Parathyroid adenoma (tissue), 2 donors: ENCODE measurements around the gene ST7.

Experiments used
- H2AFZ ChIP-seq: fragments of 300-600 bp; sonication (generic); one replicate; pipeline ENCODE4 v1.7.0; 2017; ENCODE audit warnings: antibody characterized with exemption, mild to moderate bottlenecking
- H3K27ac ChIP-seq: fragments of 300-600 bp; sonication (generic); one replicate; pipeline ENCODE4 v1.7.0; 2017
- H3K27me3 ChIP-seq: fragments of 300-600 bp; sonication (generic); one replicate; pipeline ENCODE4 v1.7.0; 2017; ENCODE audit warnings: low read length; ENCODE audit not compliant: control insufficient read depth, insufficient read depth
- H3K36me3 ChIP-seq: fragments of 300-600 bp; sonication (generic); one replicate; pipeline ENCODE4 v1.7.0; 2017; ENCODE audit warnings: low read length; ENCODE audit not compliant: control insufficient read depth, insufficient read depth
- H3K4me1 ChIP-seq: fragments of 300-600 bp; sonication (generic); one replicate; pipeline ENCODE4 v1.7.0; 2017; ENCODE audit warnings: control low read depth
- H3K4me2 ChIP-seq: fragments of 300-600 bp; sonication (generic); one replicate; pipeline ENCODE4 v1.7.0; 2017; ENCODE audit warnings: low read length
- H3K4me3 ChIP-seq: fragments of 300-600 bp; sonication (generic); one replicate; pipeline ENCODE4 v1.7.0; 2017; ENCODE audit warnings: low read depth, low read length
- H3K79me2 ChIP-seq: fragments of 300-600 bp; sonication (generic); one replicate; pipeline ENCODE4 v1.7.0; 2017; ENCODE audit warnings: control low read depth
- H3K9ac ChIP-seq: fragments of 300-600 bp; sonication (generic); one replicate; pipeline ENCODE4 v1.7.0; 2017; ENCODE audit warnings: mild to moderate bottlenecking
- H3K9me3 ChIP-seq: fragments of 300-600 bp; sonication (generic); one replicate; pipeline ENCODE4 v1.7.0; 2017; ENCODE audit warnings: low read length; ENCODE audit not compliant: control insufficient read depth
- TF ChIP-seq, protein P1 (sequence below): fragments of 300-600 bp; sonication (generic); IDR thresholded peaks from one replicate; pipeline ENCODE4 v1.7.0; 2017; ENCODE audit warnings: antibody characterized with exemption, mild to moderate bottlenecking
- donor health status: primary hyperparathyroidism.

ST7 gene

DNA sequence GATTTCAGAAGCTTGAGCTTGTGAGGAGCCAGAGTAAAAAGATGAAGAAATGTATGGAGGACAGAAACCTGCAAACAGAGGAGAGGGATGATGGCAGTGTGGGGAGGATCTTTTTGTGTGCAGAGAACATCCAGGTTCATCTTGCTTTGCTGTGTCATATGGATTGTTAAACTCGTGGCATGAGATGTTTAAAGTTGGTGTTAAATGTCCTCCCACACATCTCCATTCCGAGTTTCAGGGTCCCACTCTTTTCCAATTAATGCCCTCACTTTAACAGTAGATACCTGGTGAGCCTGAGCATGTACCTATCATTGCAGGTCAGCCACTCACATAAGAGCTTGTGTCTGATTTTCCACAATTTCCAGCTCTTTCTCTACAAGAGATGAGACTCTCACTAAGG lies 147.7 kb downstream of the ST7 start:
- Histone ChIP-seq H3K9ac (no peak overlapping the region), H3K79me2 (no peaks in the 10 kb centered on the region), H3K4me3 (no peak overlapping the region), H3K4me2 (no peak overlapping the region), H2AFZ (no peak overlapping the region), H3K27me3 (no peaks in the 10 kb centered on the region), H3K4me1 (no peaks in the 10 kb centered on the region), H3K27ac (no peak overlapping the region), H3K9me3 (no peaks in the 10 kb centered on the region), H3K36me3 (no peaks in the 10 kb centered on the region)
- TF ChIP-seq, protein P1, sequence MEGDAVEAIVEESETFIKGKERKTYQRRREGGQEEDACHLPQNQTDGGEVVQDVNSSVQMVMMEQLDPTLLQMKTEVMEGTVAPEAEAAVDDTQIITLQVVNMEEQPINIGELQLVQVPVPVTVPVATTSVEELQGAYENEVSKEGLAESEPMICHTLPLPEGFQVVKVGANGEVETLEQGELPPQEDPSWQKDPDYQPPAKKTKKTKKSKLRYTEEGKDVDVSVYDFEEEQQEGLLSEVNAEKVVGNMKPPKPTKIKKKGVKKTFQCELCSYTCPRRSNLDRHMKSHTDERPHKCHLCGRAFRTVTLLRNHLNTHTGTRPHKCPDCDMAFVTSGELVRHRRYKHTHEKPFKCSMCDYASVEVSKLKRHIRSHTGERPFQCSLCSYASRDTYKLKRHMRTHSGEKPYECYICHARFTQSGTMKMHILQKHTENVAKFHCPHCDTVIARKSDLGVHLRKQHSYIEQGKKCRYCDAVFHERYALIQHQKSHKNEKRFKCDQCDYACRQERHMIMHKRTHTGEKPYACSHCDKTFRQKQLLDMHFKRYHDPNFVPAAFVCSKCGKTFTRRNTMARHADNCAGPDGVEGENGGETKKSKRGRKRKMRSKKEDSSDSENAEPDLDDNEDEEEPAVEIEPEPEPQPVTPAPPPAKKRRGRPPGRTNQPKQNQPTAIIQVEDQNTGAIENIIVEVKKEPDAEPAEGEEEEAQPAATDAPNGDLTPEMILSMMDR = no peak

DNA sequence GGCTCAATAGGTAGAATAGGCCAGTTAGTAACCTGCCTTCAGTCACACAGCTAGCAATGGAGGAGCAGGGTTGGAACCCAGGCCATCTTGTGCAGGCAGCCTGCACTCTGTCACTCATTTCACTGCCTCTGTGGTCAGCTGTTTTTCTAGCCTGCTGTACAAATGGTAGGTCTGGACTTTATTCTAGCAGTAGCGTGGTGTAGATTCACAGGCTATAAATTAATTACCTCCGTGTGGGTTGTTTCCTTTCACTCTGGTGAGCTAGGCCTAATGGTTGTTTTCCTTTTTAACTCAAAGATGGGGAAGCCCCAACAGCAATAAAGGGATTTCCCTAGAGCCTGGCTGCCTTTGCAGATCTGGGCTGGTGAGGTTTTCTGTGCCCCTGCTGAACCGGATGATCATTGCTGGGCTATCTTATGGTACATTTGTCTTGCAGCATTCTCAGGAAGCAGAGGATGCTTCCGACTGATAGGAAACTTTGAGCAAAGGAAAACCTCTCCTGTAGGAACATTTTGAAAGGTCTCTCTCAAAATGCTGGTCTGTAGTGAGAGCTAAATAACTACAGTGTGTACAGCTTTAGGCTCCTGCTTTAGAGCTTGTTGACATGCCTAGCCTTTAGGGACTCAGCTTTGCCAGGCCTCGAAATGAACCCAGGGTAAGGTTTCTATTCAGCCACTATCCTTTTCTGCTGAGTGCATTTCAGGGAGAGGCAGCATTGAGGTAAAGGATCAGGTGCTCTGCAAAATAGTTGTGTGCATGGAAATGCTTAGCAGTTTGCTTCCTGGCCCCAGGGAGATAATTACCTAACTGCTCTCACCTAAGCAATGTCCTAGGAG lies 157.4 kb downstream of the ST7 start:
- no peak overlapping the region for H3K27ac ChIP-seq
- no peak overlapping the region for H3K4me3 ChIP-seq
- H3K4me2 ChIP-seq = no peak overlapping the region
- no peaks in the 10 kb centered on the region for H3K4me1 ChIP-seq
- H3K9ac ChIP-seq = no peak overlapping the region
- TF ChIP-seq, protein P1 = no peak
- H3K79me2 ChIP-seq = no peaks in the 10 kb centered on the region
- no peaks in the 10 kb centered on the region for H3K36me3 ChIP-seq
- H3K9me3 ChIP-seq = no peaks in the 10 kb centered on the region
- H2AFZ ChIP-seq = no peak overlapping the region
- no peaks in the 10 kb centered on the region for H3K27me3 ChIP-seq

DNA sequence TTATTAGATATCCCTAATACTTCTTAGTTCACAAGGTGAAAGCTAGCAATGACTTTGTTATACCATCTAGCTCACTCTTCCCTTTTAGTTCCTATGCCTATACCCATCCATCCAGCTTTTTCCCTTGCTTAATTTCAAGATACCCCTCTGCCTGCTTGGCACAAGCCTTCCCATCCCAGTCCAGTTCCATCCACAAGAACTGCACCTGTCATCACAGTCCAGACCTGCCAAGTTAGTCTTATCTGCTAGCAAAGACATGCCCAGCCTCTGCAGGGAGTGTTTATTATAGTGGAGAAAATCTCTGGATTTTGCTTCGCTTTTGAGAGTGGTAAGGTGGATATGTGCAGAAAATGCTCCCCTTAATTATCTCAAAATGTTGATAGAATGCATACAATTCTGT lies 158.2 kb downstream of the ST7 start:
- Histone ChIP-seq H3K27me3 (no peaks in the 10 kb centered on the region), H3K4me1 (no peaks in the 10 kb centered on the region), H3K4me2 (no peak overlapping the region), H3K27ac (no peak overlapping the region), H2AFZ (no peak overlapping the region), H3K9me3 (no peaks in the 10 kb centered on the region), H3K36me3 (no peaks in the 10 kb centered on the region), H3K9ac (no peak overlapping the region), H3K4me3 (no peak overlapping the region), H3K79me2 (no peaks in the 10 kb centered on the region)
- TF ChIP-seq, protein P1 = no peak

DNA sequence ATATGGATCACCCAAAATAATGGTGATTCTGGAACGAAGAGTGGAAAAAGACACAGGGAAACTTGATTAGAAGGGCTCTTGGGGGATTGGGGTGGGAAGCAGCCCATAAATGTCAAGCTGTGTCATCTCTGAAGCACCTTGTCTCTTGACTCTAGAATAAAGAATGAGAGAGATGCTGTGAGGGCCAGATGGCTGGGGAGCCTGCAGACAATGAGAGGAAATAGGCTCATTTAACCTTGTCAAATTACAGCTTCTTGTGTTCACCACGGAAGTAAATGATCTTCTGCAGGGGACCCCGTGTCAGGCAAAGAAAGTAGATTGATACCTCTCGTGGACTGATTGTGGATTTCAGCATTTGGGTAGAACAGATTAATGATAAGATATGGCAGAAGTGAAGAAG lies 159.3 kb downstream of the ST7 start:
- Histone ChIP-seq H3K4me2 (no peak overlapping the region), H2AFZ (no peak overlapping the region), H3K36me3 (no peaks in the 10 kb centered on the region), H3K27me3 (no peaks in the 10 kb centered on the region), H3K9ac (no peak overlapping the region), H3K79me2 (no peaks in the 10 kb centered on the region), H3K4me3 (no peak overlapping the region), H3K27ac (no peak overlapping the region), H3K9me3 (no peaks in the 10 kb centered on the region), H3K4me1 (no peaks in the 10 kb centered on the region)
- TF ChIP-seq, protein P1 = no peak

DNA sequence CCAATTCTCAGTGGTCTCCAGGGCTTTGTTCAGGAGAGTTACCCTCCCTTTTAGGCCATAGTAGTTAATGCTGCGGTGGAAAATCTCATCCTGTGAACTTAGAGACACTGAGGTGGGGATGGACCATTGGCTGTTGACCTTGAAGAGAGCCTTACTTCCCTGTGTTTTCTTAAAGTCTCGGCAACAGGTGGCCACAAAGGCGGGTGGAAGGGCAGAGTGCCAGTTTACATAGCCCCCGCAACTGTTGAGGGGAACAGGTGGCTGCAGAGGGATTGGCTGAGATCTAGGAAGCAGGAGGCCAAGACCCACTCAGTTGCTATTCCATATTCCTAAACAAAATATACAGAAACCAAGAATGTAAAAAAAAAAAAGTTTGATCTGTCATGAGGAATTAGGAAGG lies 160.6 kb downstream of the ST7 start:
- no peak overlapping the region for H3K9ac ChIP-seq
- no peaks in the 10 kb centered on the region for H3K36me3 ChIP-seq
- no peak overlapping the region for H3K4me2 ChIP-seq
- no peaks in the 10 kb centered on the region for H3K27me3 ChIP-seq
- no peak overlapping the region for H3K27ac ChIP-seq
- no peak overlapping the region for H3K4me3 ChIP-seq
- no peak overlapping the region for H2AFZ ChIP-seq
- TF ChIP-seq, protein P1 = no peak
- H3K79me2 ChIP-seq = no peaks in the 10 kb centered on the region
- H3K9me3 ChIP-seq = no peaks in the 10 kb centered on the region
- no peaks in the 10 kb centered on the region for H3K4me1 ChIP-seq
